ENCODE measurements around the gene JAML.

Gene JAML

GRCh38 chr11:118157186-118157895 lies 67.5 kb downstream of the JAML start:
- no peak overlapping the region for H3K4me3 ChIP-seq
- no peak overlapping the region for H3K27ac ChIP-seq
- DNase-seq (ENCODE audit: low spot score): no peak
- no peak for TF ChIP-seq CTCF (IDR thresholded peaks at IDR 0.05)

- H3K4me3 ChIP-seq: no peak overlapping the region
- no peak for TF ChIP-seq CTCF (IDR thresholded peaks at IDR 0.05)
- no peak for DNase-seq (ENCODE audit: low spot score)
- no peak overlapping the region for H3K27ac ChIP-seq
Measured at GRCh38 chr11:118156531-118157185, 68.2 kb downstream of the JAML start.

- no peak overlapping the region for H3K27ac ChIP-seq
- no peak for DNase-seq (ENCODE audit: low spot score)
- no peak for TF ChIP-seq CTCF (IDR thresholded peaks at IDR 0.05)
- H3K4me3 ChIP-seq: no peak overlapping the region
Measured at GRCh38 chr11:118155776-118156530, 68.9 kb downstream of the JAML start.

- TF ChIP-seq CTCF (IDR thresholded peaks at IDR 0.05): no peak
- Histone ChIP-seq H3K4me3 (no peak overlapping the region), H3K27ac (no peak overlapping the region)
- DNase-seq (ENCODE audit: low spot score): no peak
Measured at GRCh38 chr11:118154641-118155040, 70.2 kb downstream of the JAML start.

GRCh38 chr11:118153976-118154375 lies 70.8 kb downstream of the JAML start:
- H3K4me3 ChIP-seq: no peak overlapping the region
- DNase-seq (ENCODE audit: low spot score): no peak
- TF ChIP-seq CTCF (IDR thresholded peaks at IDR 0.05): no peak
- H3K27ac ChIP-seq: no peak overlapping the region

GRCh38 chr11:118153516-118153915 lies 71.3 kb downstream of the JAML start:
- TF ChIP-seq CTCF (IDR thresholded peaks at IDR 0.05): no peak
- no peak overlapping the region for H3K27ac ChIP-seq
- peak overlapping the region; percentile 81 for H3K4me3 ChIP-seq
- DNase-seq (ENCODE audit: low spot score): no peak

Measured in coronary artery (tissue), 2 donors.